SK-N-SH (cell line): Measurements from ENCODE around the gene SERF2.
"Not testable (repeated sequence)": the region's sequence is repeated elsewhere in the genome, so short reads cannot be mapped to it uniquely, and the experiment has no call there.

Source experiments
- ELF1 ChIP-seq: IDR thresholded peaks from 2 replicates; pipeline ENCODE4 v1.4.0; 2012
- EZH2phosphoT487 ChIP-seq: fragments of 200-600 bp; sonication (generic); IDR thresholded peaks from 2 replicates; pipeline ENCODE4 v1.6.1; 2017; ENCODE audit warnings: low read depth, mixed run types, mild to moderate bottlenecking, antibody characterized with exemption, moderate library complexity, borderline replicate concordance
- GABPA ChIP-seq: IDR thresholded peaks from 2 replicates; pipeline ENCODE4 v1.4.0; 2012; ENCODE audit warnings: low read depth, mild to moderate bottlenecking
- MXI1 ChIP-seq: IDR thresholded peaks from 2 replicates; pipeline ENCODE4 v1.6.1; 2012; ENCODE audit warnings: mild to moderate bottlenecking, low read depth, low read length, improper control_type of control experiment
- POLR2AphosphoS5 ChIP-seq: IDR thresholded peaks from 2 replicates; pipeline ENCODE4 v1.6.1; 2012; ENCODE audit warnings: low read depth, low read length
- SIN3A ChIP-seq: IDR thresholded peaks from 2 replicates; pipeline ENCODE4 v1.6.1; 2012; ENCODE audit warnings: low read depth, mild to moderate bottlenecking, low read length, moderate library complexity, borderline replicate concordance
- TEAD4 ChIP-seq: IDR thresholded peaks from 2 replicates; pipeline ENCODE4 v1.4.0; 2012; ENCODE audit warnings: mild to moderate bottlenecking, borderline replicate concordance; ENCODE audit not compliant: insufficient read depth
- TF ChIP-seq, protein P1 (sequence below): fragments of 200-600 bp; sonication (generic); IDR thresholded peaks from 2 replicates; pipeline ENCODE4 v1.6.1; 2017; ENCODE audit warnings: antibody characterized with exemption, mild to moderate bottlenecking, moderate library complexity
- TF ChIP-seq, protein P2 (sequence below): IDR thresholded peaks from 2 replicates; pipeline ENCODE4 v1.4.0; 2012; ENCODE audit warnings: low read depth, borderline replicate concordance
- TF ChIP-seq, protein P3 (sequence below): fragments of 150-350 bp; IDR thresholded peaks from 2 replicates; pipeline ENCODE4 v1.6.1; 2016; ENCODE audit warnings: mild to moderate bottlenecking, low read depth, low read length

DNA sequence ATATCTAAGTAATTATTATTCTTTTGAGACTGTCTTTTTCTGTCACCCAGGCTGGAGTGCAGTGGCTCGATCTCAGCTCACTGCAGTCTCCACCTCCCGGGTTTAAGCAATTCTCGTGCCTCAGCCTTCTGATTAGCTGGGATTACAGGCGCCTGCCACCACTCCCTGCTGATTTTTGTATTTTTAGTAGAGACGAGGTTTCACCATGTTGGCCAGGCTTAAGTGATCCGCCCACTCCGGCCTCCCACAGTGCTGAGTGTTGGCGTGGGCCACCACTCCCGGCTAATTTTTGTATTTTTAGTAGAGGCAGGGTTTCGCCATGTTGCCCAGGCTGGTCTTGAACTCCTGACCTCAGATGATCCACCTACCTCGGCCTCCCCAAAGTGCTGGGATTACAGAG, 33.2 kb downstream of the SERF2 start:
- TF ChIP-seq, protein P1, sequence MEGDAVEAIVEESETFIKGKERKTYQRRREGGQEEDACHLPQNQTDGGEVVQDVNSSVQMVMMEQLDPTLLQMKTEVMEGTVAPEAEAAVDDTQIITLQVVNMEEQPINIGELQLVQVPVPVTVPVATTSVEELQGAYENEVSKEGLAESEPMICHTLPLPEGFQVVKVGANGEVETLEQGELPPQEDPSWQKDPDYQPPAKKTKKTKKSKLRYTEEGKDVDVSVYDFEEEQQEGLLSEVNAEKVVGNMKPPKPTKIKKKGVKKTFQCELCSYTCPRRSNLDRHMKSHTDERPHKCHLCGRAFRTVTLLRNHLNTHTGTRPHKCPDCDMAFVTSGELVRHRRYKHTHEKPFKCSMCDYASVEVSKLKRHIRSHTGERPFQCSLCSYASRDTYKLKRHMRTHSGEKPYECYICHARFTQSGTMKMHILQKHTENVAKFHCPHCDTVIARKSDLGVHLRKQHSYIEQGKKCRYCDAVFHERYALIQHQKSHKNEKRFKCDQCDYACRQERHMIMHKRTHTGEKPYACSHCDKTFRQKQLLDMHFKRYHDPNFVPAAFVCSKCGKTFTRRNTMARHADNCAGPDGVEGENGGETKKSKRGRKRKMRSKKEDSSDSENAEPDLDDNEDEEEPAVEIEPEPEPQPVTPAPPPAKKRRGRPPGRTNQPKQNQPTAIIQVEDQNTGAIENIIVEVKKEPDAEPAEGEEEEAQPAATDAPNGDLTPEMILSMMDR: not testable (repeated sequence)
- TF ChIP-seq, protein P2, sequence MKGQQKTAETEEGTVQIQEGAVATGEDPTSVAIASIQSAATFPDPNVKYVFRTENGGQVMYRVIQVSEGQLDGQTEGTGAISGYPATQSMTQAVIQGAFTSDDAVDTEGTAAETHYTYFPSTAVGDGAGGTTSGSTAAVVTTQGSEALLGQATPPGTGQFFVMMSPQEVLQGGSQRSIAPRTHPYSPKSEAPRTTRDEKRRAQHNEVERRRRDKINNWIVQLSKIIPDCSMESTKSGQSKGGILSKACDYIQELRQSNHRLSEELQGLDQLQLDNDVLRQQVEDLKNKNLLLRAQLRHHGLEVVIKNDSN: not testable (repeated sequence)
- TF ChIP-seq, protein P3, sequence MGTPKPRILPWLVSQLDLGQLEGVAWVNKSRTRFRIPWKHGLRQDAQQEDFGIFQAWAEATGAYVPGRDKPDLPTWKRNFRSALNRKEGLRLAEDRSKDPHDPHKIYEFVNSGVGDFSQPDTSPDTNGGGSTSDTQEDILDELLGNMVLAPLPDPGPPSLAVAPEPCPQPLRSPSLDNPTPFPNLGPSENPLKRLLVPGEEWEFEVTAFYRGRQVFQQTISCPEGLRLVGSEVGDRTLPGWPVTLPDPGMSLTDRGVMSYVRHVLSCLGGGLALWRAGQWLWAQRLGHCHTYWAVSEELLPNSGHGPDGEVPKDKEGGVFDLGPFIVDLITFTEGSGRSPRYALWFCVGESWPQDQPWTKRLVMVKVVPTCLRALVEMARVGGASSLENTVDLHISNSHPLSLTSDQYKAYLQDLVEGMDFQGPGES: not testable (repeated sequence)
- TF ChIP-seq POLR2AphosphoS5, MXI1, SIN3A, ELF1, EZH2phosphoT487, GABPA, TEAD4: not testable (repeated sequence)
